Raji (cell line): Measurements from ENCODE around the gene SANBR.

Experiments
- POLR2A ChIP-seq: IDR thresholded peaks from 2 replicates; pipeline ENCODE4 v1.6.1; 2011; ENCODE audit warnings: low read depth, low read length, control low read depth; ENCODE audit not compliant: insufficient read depth

The SANBR gene

DNA sequence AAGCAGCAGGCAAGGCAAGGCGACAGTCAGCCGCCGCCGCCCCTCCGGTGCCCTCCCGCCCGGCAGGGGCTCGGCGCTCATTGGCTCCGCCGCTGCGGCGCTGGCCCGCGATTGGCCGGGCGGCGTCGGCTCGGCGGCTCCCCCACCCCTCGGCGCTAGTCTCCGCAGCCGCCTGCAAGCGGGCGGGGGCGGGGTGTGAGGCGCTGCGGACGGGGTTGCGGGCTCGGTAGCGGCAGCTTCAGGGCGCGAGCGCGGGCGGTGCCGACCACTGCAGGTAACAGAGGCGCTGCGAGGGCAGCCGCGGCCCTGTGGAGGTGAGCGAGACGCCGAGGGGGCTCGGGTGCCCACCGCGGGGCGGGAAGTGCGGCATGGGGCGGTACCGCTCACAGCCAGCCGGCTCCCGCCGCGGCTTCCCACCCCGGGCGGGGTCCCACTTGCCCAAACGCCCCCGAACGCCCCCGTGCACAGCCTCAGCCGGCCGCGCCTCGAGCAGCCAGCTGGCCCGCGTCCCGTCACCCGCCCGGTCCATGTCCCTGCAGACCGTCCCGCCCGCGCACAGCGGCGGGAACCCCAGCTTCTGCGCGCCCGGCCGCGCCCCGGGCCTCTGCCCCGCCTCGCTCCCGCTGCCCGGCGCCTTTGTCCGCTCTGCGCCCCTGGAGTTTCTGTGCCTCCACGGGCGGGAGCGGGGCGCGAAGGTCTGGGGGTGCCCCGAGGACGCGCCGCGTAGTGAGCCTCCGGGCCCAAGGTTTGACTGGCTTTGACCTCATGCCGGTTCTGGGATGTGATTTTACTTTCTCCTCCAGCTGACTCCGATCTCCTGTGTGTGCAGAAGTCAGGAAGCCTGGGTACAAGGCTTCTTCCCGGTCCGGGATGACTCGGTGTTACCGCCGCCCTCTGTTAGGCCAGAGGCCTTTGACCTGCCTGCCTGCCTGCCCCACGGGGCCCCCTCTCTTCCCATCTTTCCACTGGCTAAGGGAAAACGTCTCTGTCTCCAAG lies at the start of gene SANBR:
SANBR (plus strand) TSS at position 158 of the 996 bp plus-strand sequence. CDS start 4,480 bp downstream, outside the sequence.
- peak; percentile 63 for TF ChIP-seq POLR2A

DNA sequence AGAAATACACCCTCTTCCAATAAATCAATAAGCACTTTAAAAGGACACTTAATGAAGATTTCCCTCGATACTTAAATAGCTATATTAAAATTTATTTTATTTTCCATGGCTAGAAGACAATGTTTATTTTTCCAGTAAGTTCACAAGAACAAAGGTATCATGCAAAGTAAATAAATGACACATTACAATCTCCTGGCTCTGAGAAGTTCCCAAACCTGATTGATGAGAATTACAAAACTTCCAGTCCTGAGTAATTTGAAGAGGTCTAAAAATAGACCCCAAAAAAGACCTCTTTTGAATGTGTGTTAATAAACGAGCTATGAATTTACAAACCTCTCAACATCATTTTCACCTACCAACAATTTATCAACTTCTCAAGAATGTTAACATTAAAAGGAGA lies 49.7 kb upstream of the SANBR start:
- TF ChIP-seq POLR2A, result no peak

DNA sequence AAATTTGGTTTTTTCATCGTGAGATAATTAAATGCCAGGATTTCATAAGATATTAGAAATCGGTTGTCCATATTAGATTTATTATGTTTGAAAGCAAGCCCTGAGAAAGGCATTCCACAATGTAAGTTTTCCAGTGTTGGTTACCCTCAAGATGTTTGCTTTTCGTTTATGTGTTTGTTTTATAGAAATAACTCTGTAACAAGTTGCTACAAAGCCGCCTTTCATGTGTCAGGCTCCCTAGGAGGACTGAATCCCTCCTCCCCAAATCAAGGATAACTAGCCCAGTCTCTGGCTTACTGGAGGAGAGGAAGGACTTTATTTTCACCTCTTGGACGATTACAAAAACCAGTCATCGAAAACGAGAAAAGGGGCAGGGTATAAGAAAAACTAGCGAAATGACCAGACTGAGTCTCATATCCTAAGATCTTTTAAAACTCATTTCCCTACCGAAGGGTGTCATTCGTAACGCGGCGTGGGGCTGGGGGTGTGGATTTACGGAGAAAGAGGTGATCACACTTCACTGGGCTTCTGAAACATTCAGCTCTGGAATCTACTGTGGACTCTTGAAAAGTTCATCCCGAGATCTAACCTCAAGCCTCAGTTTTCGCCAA lies 49.2 kb upstream of the SANBR start:
- TF ChIP-seq POLR2A, result no peak

DNA sequence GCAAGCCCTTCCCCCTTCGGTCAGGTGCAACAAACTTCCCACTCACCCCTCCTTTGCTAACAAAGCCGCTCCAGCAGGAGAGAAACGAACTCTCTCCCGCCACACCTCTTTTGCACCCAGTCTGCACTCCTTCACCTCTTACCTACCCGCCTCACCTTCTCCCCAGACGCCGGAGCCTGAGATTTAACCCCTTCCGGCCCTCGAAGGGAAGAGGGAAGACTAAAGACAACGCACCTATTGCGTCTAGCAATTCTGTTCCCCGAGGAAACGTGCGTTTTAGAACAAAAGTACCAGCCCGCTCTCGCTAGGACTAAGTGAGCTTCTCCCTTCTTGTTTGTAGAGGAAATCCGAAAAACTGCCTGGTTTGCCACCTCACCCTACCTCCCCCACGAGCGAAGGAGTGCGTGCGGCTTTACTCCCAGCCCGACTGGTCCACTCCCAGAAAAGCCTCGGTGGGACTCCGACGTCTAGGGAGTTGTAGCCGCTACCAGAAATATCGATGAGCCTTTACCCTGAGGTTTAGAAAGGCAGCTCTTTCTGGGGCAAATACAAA lies 48.6 kb upstream of the SANBR start:
- peak; percentile 68 for TF ChIP-seq POLR2A

DNA sequence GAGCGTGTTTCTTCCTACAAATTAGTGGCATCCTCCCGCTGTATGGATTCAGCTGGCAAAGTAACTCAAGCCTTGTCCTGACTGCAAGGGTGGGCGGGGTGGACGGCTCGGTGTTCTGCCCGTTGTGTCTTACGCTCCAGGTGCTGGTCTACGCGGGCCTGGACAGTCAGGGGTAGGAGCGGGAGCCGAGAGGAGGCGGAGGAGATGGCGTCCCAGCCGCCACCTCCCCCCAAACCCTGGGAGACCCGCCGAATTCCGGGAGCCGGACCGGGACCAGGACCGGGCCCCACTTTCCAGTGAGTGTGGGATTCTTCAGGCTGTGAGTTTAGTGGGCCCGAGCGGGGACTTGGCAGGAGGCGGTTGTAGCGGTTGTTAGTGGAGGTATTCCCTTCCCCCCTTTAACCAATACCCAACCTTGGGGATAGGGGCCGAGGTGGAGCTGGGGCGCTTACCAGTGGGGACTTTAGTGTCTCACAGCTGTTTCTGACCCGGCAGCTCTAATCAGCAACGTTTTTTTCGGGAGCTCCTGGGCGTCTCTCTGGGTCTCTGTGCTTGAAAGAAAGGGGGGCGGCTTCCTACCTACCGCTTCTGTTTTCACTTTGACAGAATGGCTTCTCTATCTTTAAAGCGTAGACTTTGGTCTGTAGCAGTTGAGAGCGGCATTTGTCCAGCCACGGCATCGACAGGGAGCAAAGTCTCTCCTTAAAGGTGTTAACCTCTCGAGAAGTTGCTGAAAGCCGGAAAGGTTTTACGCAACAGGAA lies 47.9 kb upstream of the SANBR start, which contains the start of the genes PEX13 and PUS10:
PEX13 (plus strand) TSS at position 165 of the 762 bp plus-strand sequence; CDS start at position 205, 40 bp downstream.
PUS10 (minus strand) TSS at position 700 of the 762 bp plus-strand sequence. CDS start 6,365 bp downstream, outside the sequence.
- TF ChIP-seq POLR2A, result peak; percentile 65

DNA sequence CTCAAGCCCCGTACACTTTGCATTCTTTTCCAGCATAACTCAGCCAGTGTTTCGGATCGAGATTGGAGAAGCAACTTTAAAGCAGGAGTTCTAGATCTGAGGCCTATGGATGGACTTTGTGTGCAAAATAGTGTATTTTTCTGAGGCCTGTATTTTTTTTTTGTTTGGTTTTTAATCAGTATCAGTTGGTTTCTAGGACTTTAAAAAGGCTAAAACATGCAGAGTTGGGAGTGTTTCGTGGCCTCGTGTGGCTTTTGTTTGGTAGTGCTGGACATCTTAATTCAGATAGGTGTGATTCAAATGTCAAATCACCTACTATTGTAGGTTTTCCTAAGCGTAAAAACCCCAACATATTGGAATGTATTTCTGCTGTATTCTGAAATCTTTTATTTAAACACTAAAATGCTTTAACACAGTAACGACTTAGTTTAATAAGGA lies 47.3 kb upstream of the SANBR start:
- no peak for TF ChIP-seq POLR2A

DNA sequence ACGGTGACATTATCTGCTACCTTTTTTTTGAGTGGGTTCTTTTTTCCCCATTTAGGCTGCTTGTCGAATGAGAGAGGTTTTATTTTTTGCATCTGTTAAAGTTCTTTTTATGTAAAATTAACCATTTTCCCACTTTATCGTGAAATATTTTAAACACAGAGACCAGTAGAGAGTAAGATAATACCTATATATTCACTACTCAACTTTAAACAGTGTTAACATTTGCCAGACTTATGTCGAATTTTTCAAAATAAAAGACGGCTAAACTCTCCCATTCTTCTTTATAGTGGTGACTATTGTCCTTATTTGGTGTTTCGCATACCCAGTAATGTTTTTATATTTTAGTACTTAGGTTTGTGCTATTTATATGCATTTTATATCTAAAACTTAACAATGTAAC lies 46.9 kb upstream of the SANBR start:
- TF ChIP-seq POLR2A, result no peak

DNA sequence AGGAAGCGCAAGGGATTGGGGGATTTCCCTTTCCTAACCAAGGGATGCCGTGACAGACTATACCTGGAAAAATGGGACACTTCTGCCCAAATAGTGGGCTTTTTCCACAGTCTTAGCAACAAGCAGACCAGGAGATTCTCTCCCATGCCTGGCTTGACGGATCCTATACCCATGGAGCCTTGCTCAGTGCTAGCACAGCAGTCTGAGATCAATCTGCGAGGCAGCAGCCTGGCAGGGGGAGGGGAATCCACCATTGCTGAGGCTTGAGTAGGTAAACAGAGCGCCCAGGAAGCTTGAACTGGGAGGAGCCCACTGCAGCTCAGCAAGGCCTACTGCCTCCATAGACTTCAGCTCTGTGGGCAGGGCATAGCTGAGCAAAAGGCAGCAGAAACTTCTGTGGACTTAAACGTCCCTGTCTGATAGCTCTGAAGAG lies 44.4 kb upstream of the SANBR start:
- TF ChIP-seq POLR2A, result no peak

DNA sequence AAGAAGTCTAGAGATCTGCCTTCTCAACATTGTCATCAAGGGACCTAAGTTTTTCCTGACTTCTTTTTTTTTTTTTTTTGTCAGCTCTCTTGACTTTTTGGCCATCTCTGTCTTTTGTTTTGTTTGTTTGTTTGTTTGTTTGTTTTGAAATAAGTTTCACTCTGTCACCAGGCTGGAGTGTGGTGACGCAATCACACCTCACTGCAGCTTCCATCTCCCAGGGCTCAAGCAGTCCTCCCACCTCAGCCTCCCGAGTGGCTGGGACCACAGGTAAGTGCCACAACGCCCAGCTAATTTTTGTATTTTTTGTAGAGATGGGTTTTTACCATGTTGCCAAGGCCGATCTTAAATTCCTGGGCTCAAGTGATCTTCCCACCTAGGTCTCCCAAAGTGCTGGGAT lies 42.0 kb upstream of the SANBR start:
- no peak for TF ChIP-seq POLR2A

DNA sequence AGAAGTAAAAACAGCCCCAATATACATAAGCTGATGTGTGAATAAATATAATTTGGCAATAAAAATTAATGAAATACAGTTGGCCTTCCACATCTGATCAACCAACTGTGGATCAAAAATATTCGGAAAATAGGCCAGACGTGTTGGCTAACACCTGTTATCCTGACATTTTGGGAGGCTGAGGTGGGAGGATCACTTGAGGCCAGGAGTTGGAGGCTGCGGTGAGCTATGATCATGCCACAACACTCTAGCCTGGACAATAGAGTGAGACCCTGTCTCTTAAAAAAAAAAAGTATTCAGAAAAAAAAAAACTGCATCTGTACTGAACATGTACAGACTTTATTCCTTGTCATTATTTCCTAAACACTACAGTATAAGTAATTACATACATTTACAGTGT lies 36.1 kb upstream of the SANBR start:
- no peak for TF ChIP-seq POLR2A

DNA sequence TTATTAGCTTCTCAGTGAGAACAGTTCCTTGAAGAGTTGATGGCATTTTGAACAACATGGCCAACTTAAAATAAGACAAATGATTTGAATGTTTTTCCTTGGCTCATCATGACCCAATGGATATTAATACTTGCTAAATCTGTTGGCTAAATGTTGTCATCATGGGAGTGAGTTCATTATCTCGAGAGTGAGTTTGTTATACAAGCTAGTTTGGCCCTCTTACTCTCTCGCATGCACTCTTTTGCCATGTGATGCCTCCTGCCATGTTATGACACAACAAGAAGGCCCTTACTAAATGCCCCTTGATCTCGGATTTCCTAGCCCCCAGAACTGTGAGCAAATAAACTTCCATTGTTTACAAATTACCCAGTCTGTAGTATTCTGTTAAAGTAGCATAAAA lies 22.9 kb upstream of the SANBR start:
- no peak for TF ChIP-seq POLR2A

DNA sequence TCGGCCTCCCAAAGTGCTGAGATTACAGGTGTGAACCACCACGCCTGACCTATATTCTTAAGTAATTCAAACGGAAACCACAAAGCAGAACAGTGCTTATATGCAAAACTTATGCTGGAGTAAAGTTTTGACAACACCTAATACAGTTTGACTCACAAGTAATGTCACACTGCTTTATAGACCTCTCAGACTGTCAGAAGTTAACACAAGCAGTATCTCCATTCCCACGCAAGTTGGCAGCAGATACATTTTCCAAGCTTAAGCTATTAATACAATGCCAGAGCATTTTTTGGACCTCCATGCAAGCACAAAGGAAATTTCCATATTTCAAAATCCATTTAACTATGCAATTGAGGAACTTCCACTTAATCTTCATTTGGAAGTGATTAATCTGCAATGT lies 21.0 kb upstream of the SANBR start:
- TF ChIP-seq POLR2A, result no peak

DNA sequence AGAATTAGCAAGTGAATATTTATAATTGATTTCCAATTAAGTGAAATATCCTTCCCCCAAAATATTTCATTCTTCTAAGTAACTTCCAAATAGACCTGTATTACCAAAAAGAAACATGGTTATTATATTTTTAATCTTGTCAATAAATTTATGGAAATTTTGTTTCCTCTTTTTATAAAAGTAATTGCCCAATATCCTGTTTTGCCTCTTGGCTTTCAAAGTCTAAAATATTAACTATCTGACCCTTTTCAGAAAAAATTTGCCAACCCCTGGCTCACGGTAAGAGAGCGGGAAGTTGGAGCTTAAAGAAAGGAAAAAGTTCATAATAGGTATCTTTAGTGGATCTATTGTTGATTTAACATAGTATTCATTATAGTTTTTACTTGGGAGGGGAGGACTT lies 20.4 kb upstream of the SANBR start:
- TF ChIP-seq POLR2A, result no peak

DNA sequence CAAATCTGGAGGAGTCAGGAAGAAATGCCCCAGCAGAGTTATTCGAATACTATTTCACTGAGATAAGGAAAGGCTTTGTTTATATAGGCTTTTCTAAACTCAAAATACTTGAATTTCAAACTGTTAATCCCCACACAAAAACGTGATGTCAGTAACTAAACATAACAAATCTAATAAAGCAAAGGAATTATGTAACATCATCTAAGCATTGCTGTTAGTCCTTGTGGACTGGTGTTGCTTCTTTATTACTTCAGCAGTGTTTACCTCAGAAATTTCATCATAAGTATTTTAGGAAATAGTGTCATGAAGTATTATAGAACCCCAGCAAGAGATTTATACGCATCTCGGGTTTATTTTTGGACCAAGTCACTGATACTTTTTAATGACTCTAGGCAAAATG lies 19.7 kb upstream of the SANBR start:
- TF ChIP-seq POLR2A, result no peak

DNA sequence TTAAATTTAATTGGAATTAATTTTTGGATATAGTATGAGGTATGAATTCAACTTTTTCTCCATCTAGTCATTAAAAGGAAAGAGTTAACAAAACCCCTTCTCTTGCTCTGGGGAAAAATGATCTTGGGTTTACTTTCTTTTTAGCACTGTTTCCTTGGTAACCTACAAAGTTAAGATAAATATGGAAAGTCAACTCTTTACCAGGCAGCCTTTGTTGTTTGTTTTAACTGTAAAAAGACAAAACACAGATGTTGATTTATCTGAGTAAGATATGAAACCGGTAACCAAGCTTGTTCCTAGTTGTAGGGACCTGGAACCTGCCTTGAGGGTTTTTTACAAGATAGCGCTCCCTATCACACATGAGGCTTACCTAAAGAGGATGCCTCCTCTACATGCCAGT lies 10.1 kb upstream of the SANBR start:
- TF ChIP-seq POLR2A, result no peak

DNA sequence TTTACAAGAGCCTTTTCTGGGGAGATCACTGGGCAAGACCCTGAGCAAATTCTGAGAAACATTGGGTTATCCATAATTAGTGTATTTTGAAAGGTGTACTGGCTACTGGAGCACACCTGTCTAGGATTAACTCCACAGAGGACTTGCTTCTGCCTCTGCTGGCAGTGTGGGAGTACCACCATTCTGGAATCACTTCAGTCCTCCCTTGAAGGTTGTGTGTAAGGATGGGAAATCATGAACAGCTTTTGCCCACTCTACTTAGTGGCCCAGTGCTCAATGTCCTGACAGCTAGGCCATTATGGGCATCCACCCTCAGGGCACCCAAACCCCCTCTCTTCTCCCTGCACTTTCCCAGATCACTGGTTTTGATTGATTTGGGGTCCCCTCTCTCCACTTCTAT lies 8.1 kb upstream of the SANBR start:
- no peak for TF ChIP-seq POLR2A

DNA sequence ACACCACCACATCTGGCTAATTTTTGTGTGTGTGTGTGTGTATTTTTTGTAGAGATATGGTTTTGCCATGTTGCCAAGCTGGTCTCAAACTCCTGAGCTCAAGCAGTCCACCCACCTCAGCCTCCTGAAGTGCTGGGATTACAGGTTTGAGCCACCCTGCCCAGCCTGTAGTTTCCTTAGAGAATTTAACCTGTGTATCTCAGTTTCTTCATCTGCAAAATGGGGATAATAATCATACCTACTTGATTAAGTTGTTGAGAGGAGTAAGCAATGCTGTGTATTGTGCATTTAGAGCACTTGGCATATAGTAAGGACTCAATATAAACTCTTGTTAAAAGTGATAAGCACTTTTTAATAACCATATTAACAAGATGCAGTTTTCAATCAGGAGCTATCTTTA lies 6.3 kb upstream of the SANBR start:
- TF ChIP-seq POLR2A, result no peak
